ENCODE results near the gene RSPH1. TPM values are rescaled to one million over a fixed set of nuclear protein-coding genes. Genes with fewer than 3 reads are reported as not detected.

Gene RSPH1
- total RNA-seq, 1 donor from 2014 or later = not detected

- peak; percentile 86 for DNase-seq (ENCODE audit: low read depth)
These were observed 28.7 kb downstream of the RSPH1 start for GRCh38 chr21:42467140-42467983.

DNA sequence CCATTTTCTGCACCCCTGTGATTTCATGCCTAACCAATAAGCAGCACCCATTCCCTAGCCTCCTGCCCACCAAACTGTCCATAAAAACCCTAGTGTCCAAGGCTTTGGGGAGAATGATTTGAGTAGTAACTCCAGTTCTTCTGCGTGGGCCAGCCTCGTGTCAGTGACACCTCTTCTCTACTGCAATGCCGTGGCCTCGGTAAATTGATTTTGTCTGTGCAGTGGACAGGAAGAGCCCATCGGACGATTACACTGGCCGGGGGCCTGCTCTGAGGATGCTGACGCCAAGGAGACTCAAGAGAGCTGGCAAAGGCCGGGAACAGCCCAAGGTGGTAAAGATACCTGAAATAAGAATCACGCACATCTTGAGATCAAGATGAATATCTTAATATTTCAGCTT is 29.3 kb downstream of the RSPH1 start:
- DNase-seq (ENCODE audit: low read depth) = no peak

GRCh38 chr21:42465803-42466127 is 30.3 kb downstream of the RSPH1 start:
- DNase-seq (ENCODE audit: low read depth) = no peak

DNA sequence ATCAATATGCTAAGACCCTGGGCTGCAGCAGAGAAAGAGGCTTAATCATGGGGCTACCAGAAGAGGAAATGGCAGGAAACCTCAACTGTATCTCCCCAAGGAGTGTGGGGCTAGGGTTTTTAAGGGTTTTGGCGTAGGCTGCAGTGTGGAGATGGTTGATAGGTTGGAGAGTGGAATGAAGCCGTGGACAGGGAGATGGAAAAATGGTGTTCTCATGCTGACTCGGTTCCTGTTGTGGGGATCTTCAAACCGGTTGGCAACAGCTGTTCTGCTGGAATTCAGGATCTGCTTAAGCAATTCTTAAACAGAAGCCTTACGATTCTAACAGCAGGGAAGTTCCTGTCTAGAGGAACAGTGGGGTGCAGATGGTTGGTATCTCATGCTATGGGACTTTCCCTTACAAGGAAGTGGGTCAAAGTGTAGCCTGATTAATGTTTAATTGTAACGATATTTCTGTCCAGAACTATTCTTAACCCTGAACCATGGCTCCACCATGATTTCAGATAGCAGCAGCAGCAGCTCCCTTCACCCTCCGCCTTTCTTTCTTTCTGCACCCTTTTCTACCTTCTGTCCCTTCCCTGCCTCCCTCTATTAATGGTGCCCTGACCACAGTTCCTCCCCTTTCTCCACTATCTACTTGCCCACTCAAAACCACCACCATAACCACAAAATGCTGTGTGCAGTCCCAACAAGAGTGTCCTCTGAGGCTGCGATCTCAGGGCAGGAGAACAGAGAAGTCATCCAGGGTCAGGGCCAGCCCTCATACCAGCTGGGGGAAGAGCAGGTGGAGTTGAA is 30.8 kb downstream of the RSPH1 start:
- DNase-seq (ENCODE audit: low read depth) = peak; percentile 30

GRCh38 chr21:42463861-42464515 is 32.0 kb downstream of the RSPH1 start:
- peak; percentile 32 for DNase-seq (ENCODE audit: low read depth)

DNA sequence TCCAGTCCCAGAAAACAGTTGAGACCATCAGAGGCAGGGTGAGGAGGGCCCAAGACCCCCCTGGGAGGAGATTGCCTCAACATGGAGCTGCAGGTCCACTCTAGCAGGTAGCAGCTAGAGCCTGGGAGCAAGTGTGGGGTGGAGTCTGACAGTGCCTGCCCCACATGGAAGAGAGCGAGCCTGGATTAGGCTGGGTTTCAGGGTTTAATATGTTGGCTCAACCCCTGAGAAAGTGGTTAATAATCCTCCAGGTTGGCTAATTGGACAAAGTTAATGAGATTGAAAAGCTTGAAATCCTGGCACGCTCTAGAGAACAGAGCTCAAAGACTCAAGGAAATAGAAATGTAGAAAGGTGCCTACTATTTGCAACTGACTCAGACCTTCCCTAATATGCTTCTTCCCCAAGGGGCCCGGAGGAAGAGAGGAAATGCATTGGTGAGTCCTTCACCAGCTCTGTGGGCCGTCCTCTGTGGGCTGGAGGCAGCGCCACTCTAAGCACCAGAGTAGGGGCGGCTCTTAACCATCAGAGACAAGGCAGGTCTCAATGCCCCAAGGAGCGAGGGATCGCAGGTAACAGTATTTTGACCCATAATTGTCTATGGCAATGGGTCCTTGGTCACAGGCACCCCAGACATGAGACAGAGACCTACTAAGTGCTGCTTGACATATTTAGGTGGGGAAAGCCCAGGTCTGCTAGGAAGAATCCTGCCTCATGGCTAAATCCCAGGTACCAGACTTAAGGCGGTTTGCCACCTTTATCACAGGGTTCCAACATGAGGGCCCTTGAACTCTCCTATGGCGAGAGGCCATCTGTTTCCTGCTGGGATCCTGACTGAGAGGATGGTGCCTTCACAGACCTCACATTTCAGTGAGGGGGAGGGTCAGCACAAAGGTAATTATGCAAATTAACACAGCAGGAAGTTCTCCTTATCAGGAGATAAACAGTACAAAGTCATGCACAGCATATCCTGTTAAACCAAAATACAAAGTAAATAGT is 33.8 kb downstream of the RSPH1 start:
- DNase-seq (ENCODE audit: low read depth) = no peak

GRCh38 chr21:42461185-42461520 is 34.9 kb downstream of the RSPH1 start:
- no peak for DNase-seq (ENCODE audit: low read depth)

DNA sequence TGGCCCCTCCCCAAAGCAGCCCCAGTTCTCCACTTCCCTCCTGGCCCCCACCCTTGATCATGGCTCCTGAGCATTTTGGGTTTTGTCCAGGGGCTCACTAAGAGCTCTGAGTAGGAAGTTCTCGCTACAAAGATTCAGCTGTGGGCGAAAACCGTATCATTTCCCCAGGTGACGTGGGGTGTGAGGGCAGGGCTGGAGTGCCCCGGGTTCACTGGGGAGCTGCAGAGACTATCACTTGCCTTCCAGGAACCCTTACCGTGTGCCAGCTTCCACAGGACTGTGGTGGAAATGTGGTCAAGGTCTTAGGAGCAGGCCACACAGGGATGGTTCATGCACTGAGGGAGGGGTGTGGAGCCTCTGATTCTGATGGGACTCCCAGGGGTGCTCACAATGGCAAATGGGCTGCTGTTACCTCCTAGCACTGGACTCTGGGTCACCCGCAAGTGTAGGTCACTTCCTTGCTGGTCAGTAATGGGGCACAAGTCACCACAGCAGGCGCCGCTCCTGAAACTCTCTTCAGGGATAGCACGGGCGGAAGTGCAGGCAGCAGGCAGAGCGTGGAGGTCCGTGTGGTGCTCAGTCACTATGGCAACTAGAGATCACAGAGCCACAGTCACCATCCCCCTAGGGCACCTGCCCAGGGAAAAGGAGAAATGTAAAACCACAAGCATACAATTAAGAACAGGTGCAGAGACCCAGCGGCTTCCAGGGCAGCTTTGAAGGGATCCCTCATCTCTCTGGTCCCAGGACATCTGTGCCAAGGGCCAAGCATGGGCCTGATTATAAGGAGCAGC is 35.4 kb downstream of the RSPH1 start:
- DNase-seq (ENCODE audit: low read depth) = peak; percentile 31

DNA sequence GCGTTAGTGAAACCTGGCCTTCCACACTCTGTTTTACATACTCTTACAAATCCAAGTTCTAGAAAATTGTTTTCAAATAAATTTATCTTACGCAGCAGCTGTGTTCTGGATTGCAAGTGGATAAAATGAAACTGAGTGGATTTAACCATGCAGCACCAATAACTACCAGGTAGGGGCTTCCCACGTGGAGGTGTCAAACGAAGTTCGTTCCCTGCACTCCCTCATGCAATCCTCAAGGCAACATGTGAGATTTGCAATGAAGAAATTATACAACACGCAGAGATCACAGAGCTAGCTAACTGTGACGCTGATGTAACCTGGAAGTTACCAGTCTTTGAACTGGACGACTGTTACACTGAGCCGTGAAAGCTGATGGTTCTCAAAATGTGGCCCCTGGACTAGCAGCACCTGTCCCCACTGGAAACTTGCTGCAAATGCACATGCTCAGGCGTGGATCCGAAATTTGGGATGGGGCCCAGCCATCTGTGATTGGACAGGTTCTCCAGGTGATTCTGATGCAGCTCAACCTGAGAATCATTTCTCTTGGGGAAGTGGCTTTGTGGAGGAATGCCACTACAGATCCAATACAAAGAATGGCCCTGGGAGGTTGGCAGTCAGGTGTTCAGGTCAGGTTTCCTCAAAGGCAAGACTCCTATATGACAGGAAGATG is 36.3 kb downstream of the RSPH1 start:
- no peak for DNase-seq (ENCODE audit: low read depth)

- DNase-seq (ENCODE audit: low read depth) = no peak
These were observed 37.0 kb downstream of the RSPH1 start for GRCh38 chr21:42459082-42459460.

DNA sequence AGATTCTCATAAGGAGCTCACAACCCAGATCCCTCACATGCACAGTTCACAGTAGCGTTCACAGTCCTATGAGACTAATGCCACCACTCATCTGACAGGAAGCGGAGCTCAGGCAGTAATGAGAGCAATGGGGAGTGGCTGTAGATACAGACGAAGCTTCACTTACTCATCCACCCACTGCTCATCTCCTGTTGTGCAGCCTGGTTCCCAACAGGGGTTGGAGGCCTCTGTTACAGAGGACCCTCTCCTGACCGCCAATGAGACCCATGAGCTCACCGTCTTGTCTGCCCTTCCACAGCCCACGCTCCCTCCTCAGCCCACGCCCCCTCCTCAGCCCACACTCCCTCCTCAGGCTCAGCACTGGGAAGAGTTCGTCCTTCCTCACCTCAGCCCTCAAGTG is 39.6 kb downstream of the RSPH1 start:
- DNase-seq (ENCODE audit: low read depth) = no peak

- DNase-seq (ENCODE audit: low read depth) = no peak
These were observed 40.1 kb downstream of the RSPH1 start for GRCh38 chr21:42455754-42456440.

DNA sequence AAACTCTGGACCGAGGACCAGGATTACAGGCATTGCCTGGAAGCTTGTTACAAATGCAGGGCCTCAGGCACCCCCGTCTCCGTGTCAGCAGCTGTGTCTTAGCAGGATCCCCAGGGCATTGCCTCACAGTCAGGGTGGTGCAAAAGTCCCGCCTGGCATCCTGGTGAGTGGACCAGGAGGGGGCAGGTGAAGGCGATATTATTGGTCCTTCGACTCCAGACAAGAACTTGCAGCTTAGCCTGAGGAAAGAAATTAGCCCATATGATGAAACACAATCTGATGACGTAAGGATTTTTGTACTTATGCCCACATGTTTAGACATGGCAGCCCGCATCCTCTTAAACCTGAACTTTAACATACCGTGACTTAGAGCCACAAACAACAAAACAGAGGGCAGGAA is 40.8 kb downstream of the RSPH1 start:
- no peak for DNase-seq (ENCODE audit: low read depth)

- no peak for DNase-seq (ENCODE audit: low read depth)
These were observed 41.2 kb downstream of the RSPH1 start for GRCh38 chr21:42454786-42455185.

- DNase-seq (ENCODE audit: low read depth) = no peak
These were observed 41.9 kb downstream of the RSPH1 start for GRCh38 chr21:42453986-42454570.

DNA sequence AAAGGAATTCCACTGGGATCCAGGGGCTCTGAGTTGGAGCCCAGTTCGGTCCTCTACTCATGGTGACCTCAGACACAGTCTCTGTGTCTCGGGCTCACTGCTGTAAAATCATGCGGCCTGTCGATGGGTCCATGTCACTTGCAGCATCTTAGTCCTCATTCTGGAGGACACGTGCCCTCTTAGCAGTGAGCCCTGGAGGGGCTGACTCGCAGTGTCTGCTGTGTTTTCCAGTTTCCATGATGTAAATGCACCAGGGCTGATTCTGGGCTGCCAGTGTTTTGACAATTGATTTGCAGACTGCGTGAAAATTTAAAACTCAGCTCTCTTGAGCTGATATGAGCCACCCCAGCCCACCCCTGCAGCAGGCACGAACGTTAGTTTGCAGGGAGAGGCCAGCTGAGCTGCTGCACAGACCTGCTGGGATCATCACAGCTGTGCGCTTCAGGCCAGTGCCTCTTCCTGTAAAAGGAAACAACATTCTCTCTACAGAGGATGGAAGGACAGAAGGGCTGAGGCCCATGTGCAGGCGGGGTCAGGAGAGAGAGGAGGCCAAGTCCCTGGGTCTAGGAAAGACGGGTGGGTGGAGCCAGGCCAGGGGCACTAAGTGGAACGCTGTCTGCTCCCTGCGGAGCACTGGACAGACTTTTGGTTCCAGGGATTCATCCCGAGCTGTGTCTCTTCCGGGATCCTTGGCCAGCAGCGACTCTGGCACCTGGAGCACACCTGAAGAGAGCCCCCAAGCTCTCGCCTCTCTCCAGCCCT is 42.6 kb downstream of the RSPH1 start:
- DNase-seq (ENCODE audit: low read depth) = no peak

GRCh38 chr21:42452401-42453223 is 43.4 kb downstream of the RSPH1 start:
- no peak for DNase-seq (ENCODE audit: low read depth)
